T-helper 22 cell (primary cell): ENCODE data around the gene DMXL2.

ENCODE experiments used
- DNase-seq: peaks from one replicate; pipeline ENCODE4 v3.0.0-alpha.2; 2020; ENCODE audit warnings: low read depth

DMXL2 gene

GRCh38 chr15:51405693-51406523, 216.7 kb downstream of the DMXL2 start:
- no peak for DNase-seq

GRCh38 chr15:51403946-51404695, 218.4 kb downstream of the DMXL2 start:
- DNase-seq = no peak

GRCh38 chr15:51403072-51403878, 219.3 kb downstream of the DMXL2 start:
- no peak for DNase-seq

- DNase-seq = no peak
Measured at GRCh38 chr15:51401872-51402517, 220.6 kb downstream of the DMXL2 start.

- no peak for DNase-seq
Measured at GRCh38 chr15:51401051-51401780, 221.4 kb downstream of the DMXL2 start.

GRCh38 chr15:51398626-51399025, 223.9 kb downstream of the DMXL2 start:
- DNase-seq = no peak
